Gastrocnemius medialis (tissue), 4 donors: Measurements from ENCODE around the gene SOHLH1.

Source experiments
- CTCF ChIP-seq, 5 experiments: fragments of 450-650 bp in 3 of 5; fragments of 200-600 bp in 2 of 5; sonication (generic) in 2 of 5; IDR thresholded peaks in 4 of 5; conservative IDR thresholded peaks in 1 of 5; 1 replicate in 4 of 5; 2 replicates in 1 of 5; pipeline ENCODE4 v1.5.1; 2016 to 2019; ENCODE audit warnings: antibody characterized with exemption in 5 of 5, mild to moderate bottlenecking in 3 of 5, moderate library complexity in 3 of 5
- POLR2A ChIP-seq, 2 donors: fragments of 450-650 bp; IDR thresholded peaks; one replicate each; pipeline ENCODE4 v1.6.1; 2017; ENCODE audit warnings: antibody characterized with exemption in 2 of 2, mild to moderate bottlenecking in 2 of 2, moderate library complexity in 2 of 2

GRCh38 chr9:135669616-135670285 lies 29.5 kb downstream of the SOHLH1 start:
- TF ChIP-seq CTCF (IDR thresholded peaks at IDR 0.05 in 4 of 5, conservative IDR thresholded peaks at IDR 0.05 in 1 of 5) (no peak), POLR2A (IDR thresholded peaks at IDR 0.05) (no peak)
